ENCODE data around the gene CCDC60. TPM values are rescaled to one million over a fixed set of nuclear protein-coding genes. Genes with fewer than 3 reads are reported as not detected.
"Not testable (repeated sequence)": the region's sequence is repeated elsewhere in the genome, so short reads cannot be mapped to it uniquely, and the experiment has no call there.

Gene CCDC60
- total RNA-seq, 3 donors from 2014 or later, result not detected

DNA sequence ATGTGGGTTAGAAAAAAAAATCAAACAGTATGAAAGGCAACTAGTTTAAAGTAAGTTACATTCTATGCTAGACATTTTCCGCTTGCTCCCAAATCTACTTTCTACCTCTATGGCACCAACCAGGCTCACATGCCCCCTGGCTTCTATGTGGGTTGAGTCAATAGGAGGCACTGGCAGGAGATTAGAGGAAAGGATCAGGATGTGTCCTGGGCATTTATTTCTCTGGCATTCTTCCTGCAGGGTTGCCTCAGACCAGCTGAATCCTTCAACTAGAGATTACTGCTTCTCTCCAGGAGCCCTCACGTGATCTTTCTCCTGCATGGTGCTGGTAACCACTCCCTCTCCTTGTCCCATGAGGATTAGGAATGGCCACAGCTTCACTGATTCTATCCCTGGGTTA lies 14.9 kb upstream of the CCDC60 start:
- no peak overlapping the region for H3K4me3 Mint-ChIP-seq
- ATAC-seq (no peak), DNase-seq (no peak)
- H3K4me1 Mint-ChIP-seq (ENCODE audit: low read depth), result no peaks in the 10 kb centered on the region
- H3K36me3 Mint-ChIP-seq (ENCODE audit: insufficient read depth), result no peaks in the 10 kb centered on the region
- H3K27me3 Mint-ChIP-seq (ENCODE audit: low read depth), result peaks cover 7% of the 10 kb centered on the region
- no peaks in the 10 kb centered on the region for H3K9me3 Mint-ChIP-seq

DNA sequence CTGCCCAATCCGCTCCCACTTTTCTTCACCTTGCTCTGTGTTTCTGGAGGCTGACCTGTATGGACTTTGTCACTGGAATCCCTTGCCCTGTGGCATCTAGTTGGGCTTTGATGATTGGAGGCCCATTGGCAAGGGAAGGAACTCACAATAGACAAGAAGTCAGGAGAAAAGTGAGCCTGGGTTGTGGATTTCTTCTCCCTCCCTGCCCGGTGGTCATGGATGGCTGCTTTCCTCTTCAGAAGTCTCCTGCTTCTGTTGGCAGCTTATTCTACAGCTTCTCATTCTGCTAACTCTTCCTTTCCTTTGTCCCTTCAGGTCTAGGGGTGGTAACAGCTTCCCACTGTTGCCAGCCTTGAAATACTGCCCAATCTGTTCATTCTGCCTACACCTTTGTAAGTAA lies 13.9 kb upstream of the CCDC60 start:
- H3K36me3 Mint-ChIP-seq (ENCODE audit: insufficient read depth), result no peaks in the 10 kb centered on the region
- no peak for ATAC-seq
- no peak for DNase-seq
- H3K4me1 Mint-ChIP-seq (ENCODE audit: low read depth), result no peaks in the 10 kb centered on the region
- peaks cover under 1% of the 10 kb centered on the region for H3K9me3 Mint-ChIP-seq
- H3K27me3 Mint-ChIP-seq (ENCODE audit: low read depth), result peaks cover 7% of the 10 kb centered on the region
- H3K4me3 Mint-ChIP-seq, result no peak overlapping the region

DNA sequence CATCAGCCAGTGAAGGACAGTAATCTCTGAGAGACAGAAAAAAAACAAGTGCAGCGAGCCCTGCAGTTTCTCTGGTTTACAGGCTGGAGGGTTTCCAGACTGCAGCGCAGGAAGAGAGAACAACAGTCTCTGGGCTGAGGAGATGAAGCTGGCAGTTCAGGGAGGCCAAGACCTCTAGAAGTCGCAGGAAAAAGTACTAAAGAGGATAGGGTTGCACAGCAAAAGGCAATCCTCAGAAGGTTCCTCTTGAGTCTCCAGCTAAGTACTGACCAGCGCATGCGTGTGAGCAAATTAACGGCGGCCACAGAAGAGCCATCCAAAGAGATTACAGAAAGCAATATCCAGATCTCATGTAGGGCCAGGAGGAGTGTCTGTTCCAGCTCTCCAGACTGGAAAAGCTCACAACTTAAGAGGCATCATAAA lies 12.2 kb upstream of the CCDC60 start:
- H3K36me3 Mint-ChIP-seq (ENCODE audit: insufficient read depth), result no peaks in the 10 kb centered on the region
- H3K27me3 Mint-ChIP-seq (ENCODE audit: low read depth), result peaks cover 7% of the 10 kb centered on the region
- no peaks in the 10 kb centered on the region for H3K4me1 Mint-ChIP-seq (ENCODE audit: low read depth)
- no peak overlapping the region for H3K4me3 Mint-ChIP-seq
- H3K9me3 Mint-ChIP-seq, result peaks cover 4% of the 10 kb centered on the region
- ATAC-seq (no peak), DNase-seq (no peak)

DNA sequence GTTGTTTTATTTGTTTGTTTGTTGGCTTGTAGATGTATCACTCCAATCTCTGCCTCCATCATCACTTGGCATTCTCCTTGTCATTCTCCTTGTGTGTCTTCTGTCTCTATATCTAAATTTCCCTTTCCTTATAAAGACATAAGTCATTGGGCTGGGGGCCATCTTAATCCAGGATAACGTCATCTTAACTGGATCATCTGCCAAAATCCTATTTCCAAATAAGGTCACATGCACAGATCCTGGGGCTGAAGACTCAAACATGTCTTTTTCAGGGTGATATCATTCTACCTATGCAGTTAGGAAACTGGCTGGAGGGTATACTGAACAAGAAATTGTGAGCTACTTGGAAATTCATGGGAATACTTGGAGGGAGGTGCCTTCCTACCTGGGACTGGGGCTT lies 8.7 kb upstream of the CCDC60 start:
- no peak for ATAC-seq
- H3K4me1 Mint-ChIP-seq (ENCODE audit: low read depth), result no peaks in the 10 kb centered on the region
- H3K36me3 Mint-ChIP-seq (ENCODE audit: insufficient read depth), result no peaks in the 10 kb centered on the region
- H3K9me3 Mint-ChIP-seq, result peaks cover 4% of the 10 kb centered on the region
- peaks cover 7% of the 10 kb centered on the region for H3K27me3 Mint-ChIP-seq (ENCODE audit: low read depth)
- no peak for DNase-seq
- H3K4me3 Mint-ChIP-seq, result no peak overlapping the region

DNA sequence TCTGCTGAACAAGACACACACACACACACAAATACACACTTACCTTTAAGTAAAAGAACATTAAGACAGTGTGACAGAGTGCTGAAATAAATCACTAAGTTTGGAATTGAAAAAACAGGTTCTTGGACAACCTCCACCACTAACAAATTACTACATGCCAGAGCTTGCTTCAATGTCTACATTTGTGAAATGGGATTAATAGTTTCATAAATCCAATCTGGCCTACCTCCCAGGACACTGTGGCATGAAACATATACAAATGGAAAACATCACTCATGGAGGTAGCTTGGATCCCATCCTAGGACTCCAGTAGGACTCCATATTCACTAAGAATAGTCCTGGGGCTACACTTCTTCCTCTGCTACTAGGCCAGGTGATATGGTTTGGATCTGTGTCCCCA lies 8.2 kb upstream of the CCDC60 start:
- no peak overlapping the region for H3K4me3 Mint-ChIP-seq
- H3K4me1 Mint-ChIP-seq (ENCODE audit: low read depth), result no peaks in the 10 kb centered on the region
- DNase-seq (no peak), ATAC-seq (no peak)
- peaks cover 6% of the 10 kb centered on the region for H3K27me3 Mint-ChIP-seq (ENCODE audit: low read depth)
- H3K36me3 Mint-ChIP-seq (ENCODE audit: insufficient read depth), result no peaks in the 10 kb centered on the region
- H3K9me3 Mint-ChIP-seq, result peaks cover 4% of the 10 kb centered on the region

DNA sequence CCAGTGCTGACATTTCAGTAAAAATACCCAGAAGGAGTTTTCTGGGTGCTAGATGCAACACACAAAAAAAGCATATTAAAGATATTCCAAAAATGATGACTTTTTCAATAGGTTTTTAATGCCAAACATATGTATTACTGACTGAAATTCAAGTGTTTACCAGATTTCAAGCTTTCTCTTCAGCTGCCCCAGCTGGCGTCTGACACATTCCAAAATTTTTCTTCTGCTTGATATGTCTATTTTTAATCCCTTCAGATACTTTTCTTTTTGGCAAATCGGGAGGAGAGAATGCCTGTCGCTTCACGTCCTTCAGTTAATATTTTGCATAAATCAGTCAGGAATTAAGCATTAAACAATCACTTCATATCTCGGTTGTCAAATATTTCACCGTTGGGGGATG lies 7.1 kb upstream of the CCDC60 start:
- Mint-ChIP-seq H3K4me1 (ENCODE audit: low read depth) (no peaks in the 10 kb centered on the region), H3K4me3 (no peak overlapping the region), H3K36me3 (ENCODE audit: insufficient read depth) (no peaks in the 10 kb centered on the region), H3K27me3 (ENCODE audit: low read depth) (peaks cover 7% of the 10 kb centered on the region), H3K9me3 (peaks cover 4% of the 10 kb centered on the region)
- DNase-seq, result no peak
- no peak for ATAC-seq

DNA sequence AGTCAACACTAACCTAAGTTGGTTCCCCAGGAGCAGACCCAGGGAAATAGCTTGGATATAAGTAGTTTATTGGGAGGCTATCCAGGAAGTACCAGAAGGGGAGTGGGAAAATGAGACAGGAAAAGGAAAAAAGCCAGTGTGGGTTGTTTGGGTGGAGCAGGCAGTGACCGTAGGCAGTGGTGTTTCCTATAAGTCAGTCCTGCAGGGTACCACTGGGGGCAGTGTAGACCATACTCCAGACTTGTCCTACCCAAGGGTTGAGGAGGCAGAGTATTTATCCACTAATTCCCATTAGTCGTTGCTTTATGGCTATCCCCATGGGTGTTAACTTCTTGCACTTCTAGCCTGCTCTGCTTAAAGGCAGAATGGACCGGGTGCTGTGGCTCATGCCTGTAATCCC lies 6.4 kb upstream of the CCDC60 start:
- H3K4me1 Mint-ChIP-seq (ENCODE audit: low read depth), result no peaks in the 10 kb centered on the region
- H3K4me3 Mint-ChIP-seq, result no peak overlapping the region
- DNase-seq (no peak), ATAC-seq (no peak)
- H3K27me3 Mint-ChIP-seq (ENCODE audit: low read depth), result peaks cover 12% of the 10 kb centered on the region
- peaks cover 4% of the 10 kb centered on the region for H3K9me3 Mint-ChIP-seq
- no peaks in the 10 kb centered on the region for H3K36me3 Mint-ChIP-seq (ENCODE audit: insufficient read depth)

DNA sequence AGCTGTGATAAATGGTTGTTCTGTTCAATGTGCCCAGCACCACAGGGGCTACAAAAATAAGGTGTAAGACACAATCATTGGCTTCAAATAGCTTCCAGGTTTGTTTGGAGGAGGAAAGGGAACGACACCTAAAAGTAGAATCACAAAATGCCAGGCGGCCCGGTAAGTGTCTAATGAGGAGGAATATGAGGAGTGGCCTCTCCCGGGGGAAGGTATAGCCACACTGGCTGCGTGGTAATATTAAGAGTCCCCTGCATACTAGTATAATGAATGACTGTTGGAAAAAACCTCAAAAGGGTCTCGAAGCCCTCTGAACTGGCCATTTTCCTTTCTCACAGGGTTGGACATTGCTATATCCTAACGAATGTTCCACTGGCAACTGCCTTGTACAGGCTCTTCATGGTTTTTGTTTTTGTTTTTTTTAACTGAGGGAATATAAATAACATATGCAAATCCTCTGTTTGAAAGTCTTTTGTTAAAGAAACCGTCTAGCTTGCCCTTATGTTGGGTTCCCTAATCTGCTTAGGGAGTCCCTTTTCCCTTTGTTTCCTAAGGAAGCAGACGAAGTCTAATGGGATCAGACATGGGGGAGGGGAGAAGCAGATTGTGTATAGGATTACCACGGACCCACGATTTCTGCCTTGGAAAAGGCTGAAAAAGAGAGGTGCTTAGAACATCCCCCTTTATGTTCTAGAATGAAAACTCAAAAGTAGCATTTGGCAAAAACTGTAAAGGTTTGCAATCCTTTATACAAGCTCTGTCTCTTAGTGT lies 4.2 kb downstream of the CCDC60 start:
- no peaks in the 10 kb centered on the region for H3K4me1 Mint-ChIP-seq (ENCODE audit: low read depth)
- ATAC-seq (no peak), DNase-seq (no peak)
- no peaks in the 10 kb centered on the region for H3K36me3 Mint-ChIP-seq (ENCODE audit: insufficient read depth)
- peaks cover 6% of the 10 kb centered on the region for H3K27me3 Mint-ChIP-seq (ENCODE audit: low read depth)
- H3K4me3 Mint-ChIP-seq, result no peak overlapping the region
- H3K9me3 Mint-ChIP-seq, result peaks cover 4% of the 10 kb centered on the region

DNA sequence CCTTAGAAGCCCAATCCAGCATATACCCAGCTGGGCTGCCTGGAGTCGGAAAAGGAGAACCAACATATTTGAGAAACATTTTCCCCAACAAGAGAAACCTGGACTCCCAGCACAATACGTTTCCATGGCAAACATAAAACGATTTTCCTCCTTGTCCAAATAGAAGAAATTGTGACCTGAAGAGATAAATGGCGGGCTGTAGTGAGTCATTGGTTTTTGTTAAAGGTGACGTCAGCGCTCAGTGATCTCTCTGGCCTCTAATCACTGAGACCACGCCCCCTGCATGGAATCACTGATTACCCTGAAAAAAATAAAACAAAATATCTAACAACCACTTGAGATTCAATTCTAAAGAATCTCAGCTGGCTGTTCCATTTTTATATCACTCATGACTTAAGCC lies 6.0 kb downstream of the CCDC60 start:
- Mint-ChIP-seq H3K4me3 (no peak overlapping the region), H3K27me3 (ENCODE audit: low read depth) (peaks cover 5% of the 10 kb centered on the region), H3K4me1 (ENCODE audit: low read depth) (no peaks in the 10 kb centered on the region), H3K36me3 (ENCODE audit: insufficient read depth) (no peaks in the 10 kb centered on the region), H3K9me3 (peaks cover 4% of the 10 kb centered on the region)
- DNase-seq (no peak), ATAC-seq (no peak)

DNA sequence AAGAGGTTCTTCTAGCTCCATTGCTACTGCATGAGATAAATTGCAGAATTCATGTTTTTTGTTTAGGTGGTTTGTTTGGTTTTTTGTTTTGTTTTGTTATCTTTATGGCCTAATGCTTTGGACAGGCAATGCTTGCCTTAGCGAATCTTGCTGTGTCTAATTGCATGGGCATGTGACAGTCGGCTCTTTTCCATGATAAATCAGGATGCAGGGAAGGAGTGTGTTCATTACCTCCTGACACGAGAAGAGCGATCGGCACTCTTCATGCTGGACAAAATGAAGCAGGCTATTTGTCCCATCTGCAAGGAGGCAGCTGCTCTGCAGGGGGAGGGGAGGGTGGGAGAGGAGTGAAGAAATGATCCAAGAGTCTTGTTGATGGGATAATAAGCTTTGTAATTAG lies 6.5 kb downstream of the CCDC60 start:
- no peaks in the 10 kb centered on the region for H3K36me3 Mint-ChIP-seq (ENCODE audit: insufficient read depth)
- no peak for DNase-seq
- peaks cover 4% of the 10 kb centered on the region for H3K9me3 Mint-ChIP-seq
- no peak for ATAC-seq
- no peak overlapping the region for H3K4me3 Mint-ChIP-seq
- H3K27me3 Mint-ChIP-seq (ENCODE audit: low read depth), result peaks cover 5% of the 10 kb centered on the region
- no peaks in the 10 kb centered on the region for H3K4me1 Mint-ChIP-seq (ENCODE audit: low read depth)

DNA sequence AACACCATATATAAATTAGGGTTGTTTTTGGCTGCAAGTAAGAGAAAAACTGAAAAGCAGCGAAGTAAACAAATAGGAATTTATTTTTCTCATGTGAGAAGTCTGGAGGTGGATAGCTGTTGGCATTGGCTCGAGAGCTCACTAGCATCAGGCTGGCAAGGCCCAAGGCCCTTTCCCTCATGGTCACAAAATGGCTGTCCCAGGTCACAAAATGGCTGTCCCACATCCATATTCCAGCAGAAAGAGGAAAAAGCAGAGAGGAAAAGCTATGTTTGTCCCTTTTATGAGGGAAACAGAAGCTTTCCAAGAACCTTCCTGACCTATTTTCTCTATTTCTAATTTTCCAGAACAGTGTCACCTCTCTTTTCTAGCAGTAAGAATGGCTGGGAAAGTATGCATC lies 7.5 kb downstream of the CCDC60 start:
- H3K4me3 Mint-ChIP-seq, result no peak overlapping the region
- DNase-seq (no peak), ATAC-seq (no peak)
- no peaks in the 10 kb centered on the region for H3K4me1 Mint-ChIP-seq (ENCODE audit: low read depth)
- peaks cover 4% of the 10 kb centered on the region for H3K9me3 Mint-ChIP-seq
- peaks cover 5% of the 10 kb centered on the region for H3K27me3 Mint-ChIP-seq (ENCODE audit: low read depth)
- H3K36me3 Mint-ChIP-seq (ENCODE audit: insufficient read depth), result no peaks in the 10 kb centered on the region

DNA sequence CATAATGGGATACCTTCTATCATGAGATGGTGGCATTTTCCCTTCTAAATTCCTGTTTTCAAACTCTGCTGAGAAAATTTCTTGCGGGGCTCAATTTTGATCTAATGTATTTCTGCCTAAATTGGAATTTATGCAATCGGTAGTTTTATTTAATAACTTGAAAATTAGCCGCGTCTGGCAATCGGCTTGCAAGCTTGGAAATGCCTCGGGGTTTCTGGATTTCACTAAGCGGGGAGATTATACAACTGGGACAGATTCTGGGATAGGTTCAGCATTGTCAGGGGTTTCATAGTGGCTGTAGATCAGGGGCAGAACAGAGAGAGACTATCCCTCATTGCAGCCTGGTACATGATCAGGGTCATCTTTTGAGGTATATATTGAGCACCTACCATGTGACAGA lies 8.6 kb downstream of the CCDC60 start:
- DNase-seq (no peak), ATAC-seq (no peak)
- Mint-ChIP-seq H3K27me3 (ENCODE audit: low read depth) (peaks cover 3% of the 10 kb centered on the region), H3K9me3 (peaks cover 4% of the 10 kb centered on the region), H3K36me3 (ENCODE audit: insufficient read depth) (no peaks in the 10 kb centered on the region), H3K4me3 (no peak overlapping the region), H3K4me1 (ENCODE audit: low read depth) (no peaks in the 10 kb centered on the region)

DNA sequence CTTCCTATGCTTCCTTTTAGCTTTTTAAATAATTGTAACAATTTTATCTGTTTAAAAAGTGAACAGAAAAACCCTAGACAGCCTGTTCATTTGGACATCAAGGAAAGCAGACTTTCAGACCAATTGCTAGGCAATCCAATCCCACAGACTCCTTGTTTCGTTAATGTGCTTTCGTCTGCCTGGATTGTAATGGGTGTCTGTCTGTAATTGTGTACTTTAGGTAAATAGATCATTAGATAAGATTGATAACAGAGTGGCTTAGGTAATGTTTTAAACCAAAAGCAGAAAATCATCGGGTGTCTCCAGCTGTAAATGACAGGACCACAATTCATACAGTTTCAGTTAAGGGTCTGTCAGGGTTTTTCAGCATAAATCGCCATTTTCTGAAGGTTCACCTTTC lies 19.6 kb downstream of the CCDC60 start:
- Mint-ChIP-seq H3K4me1 (ENCODE audit: low read depth) (no peaks in the 10 kb centered on the region), H3K36me3 (ENCODE audit: insufficient read depth) (no peaks in the 10 kb centered on the region), H3K9me3 (peaks cover 10% of the 10 kb centered on the region), H3K4me3 (no peak overlapping the region), H3K27me3 (ENCODE audit: low read depth) (peaks cover 5% of the 10 kb centered on the region)
- ATAC-seq, result no peak
- DNase-seq, result no peak

DNA sequence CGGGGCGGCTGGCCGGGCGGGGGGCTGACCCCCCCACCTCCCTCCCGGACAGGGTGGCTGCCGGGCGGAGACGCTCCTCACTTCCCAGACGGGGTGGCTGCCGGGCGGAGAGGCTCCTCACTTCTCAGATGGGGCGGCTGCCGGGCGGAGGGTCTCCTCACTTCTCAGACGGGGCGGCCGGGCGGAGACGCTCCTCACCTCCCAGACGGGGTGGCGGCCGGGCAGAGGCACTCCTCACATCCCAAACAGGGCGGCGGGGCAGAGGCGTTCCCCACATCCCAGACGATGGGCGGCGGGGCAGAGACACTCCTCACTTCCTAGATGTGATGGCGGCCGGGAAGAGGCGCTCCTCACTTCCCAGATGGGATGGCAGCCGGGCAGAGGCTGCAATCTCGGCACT lies 25.8 kb downstream of the CCDC60 start:
- not testable (repeated sequence) for DNase-seq; H3K27me3 Mint-ChIP-seq (ENCODE audit: low read depth); H3K9me3 Mint-ChIP-seq; H3K36me3 Mint-ChIP-seq (ENCODE audit: insufficient read depth); H3K4me1 Mint-ChIP-seq (ENCODE audit: low read depth); H3K4me3 Mint-ChIP-seq; ATAC-seq

DNA sequence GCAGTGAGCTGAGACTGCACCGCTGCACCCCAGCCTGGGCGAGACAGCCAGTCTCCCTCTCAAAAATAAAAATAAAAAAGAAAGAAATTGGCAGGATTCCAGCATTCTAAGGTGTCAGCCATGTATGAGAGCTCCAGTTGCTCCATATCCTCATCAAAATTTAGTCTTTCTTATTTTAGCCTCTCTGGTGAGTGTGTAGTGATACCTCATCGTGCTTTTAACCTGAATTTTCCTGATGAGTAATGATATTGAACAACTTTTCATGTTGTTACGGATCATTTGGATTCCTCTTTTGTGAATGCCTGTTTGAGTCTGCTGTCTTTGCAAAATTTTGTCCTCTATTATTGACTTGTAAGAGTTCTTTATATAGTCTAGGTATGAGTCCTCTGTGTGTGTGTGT lies 28.5 kb downstream of the CCDC60 start:
- ATAC-seq (no peak), DNase-seq (no peak)
- Mint-ChIP-seq H3K4me1 (ENCODE audit: low read depth) (no peaks in the 10 kb centered on the region), H3K36me3 (ENCODE audit: insufficient read depth) (no peaks in the 10 kb centered on the region), H3K27me3 (ENCODE audit: low read depth) (peaks cover 3% of the 10 kb centered on the region), H3K4me3 (no peak overlapping the region), H3K9me3 (peaks cover 3% of the 10 kb centered on the region)

Data from activated T-cell treated with anti-CD3 and anti-CD28 coated beads, Interleukin-2, amount 50 U/mL, for 4 hours (primary cell).